Occipital lobe (tissue), 2 donors: ENCODE data around the gene TMEM25. TPM values are rescaled to one million over a fixed set of nuclear protein-coding genes. Genes with fewer than 3 reads are reported as not detected.

Experiments used
- DNase-seq: peaks from one replicate; lab custom pipeline; 2025; lab: John Stamatoyannopoulos, UW
- total RNA-seq: library from RNA; depleted of rRNA; stranded (reverse); fragments of >200 nt; gene quantifications from one replicate; pipeline ENCODE4 v1.2.3, GENCODE V29; 2014

TMEM25 gene
- total RNA-seq, 1 donor from 2014 or later, result 40.7 TPM

GRCh38 chr11:118581057-118581456, 50.1 kb downstream of the TMEM25 start:
- DNase-seq, result no peak

Other genes with a start within 250 kb of the TMEM25 start
- not detected for gene CD3E, start 226.5 kb upstream of the TMEM25 start, total RNA-seq
- not detected for gene CD3D, start 188.5 kb upstream of the TMEM25 start, total RNA-seq
- not detected for gene CD3G, start 186.8 kb upstream of the TMEM25 start, total RNA-seq
- 59.7 TPM for gene UBE4A, start 171.6 kb upstream of the TMEM25 start, total RNA-seq
- 67.4 TPM for gene ATP5MG, start 129.6 kb upstream of the TMEM25 start, total RNA-seq
- 55.4 TPM for gene KMT2A, start 94.7 kb upstream of the TMEM25 start, total RNA-seq
- gene TTC36, start 3.7 kb upstream of the TMEM25 start, total RNA-seq, result 2.7 TPM
- gene IFT46, start 34.7 kb downstream of the TMEM25 start, total RNA-seq, result 51.9 TPM
- 73.9 TPM for gene ARCN1, start 41.2 kb downstream of the TMEM25 start, total RNA-seq
- gene PHLDB1, start 76.4 kb downstream of the TMEM25 start, total RNA-seq, result 65.8 TPM
- gene TREH, start 148.5 kb downstream of the TMEM25 start, total RNA-seq, result not detected